ENCODE results near the gene UNC79. TPM values are rescaled to one million over a fixed set of nuclear protein-coding genes. Genes with fewer than 3 reads are reported as not detected.

The UNC79 gene
- total RNA-seq, 1 donor from 2014 or later = 0.18 TPM

GRCh38 chr14:93715279-93715927, 284.7 kb downstream of the UNC79 start:
- no peak for DNase-seq
- peaks cover 19% of the 10 kb centered on the region for H3K27me3 ChIP-seq (ENCODE audit: low read depth)
- TF ChIP-seq CTCF (IDR thresholded peaks at IDR 0.05) = no peak
- ATAC-seq = no peak
- no peaks in the 10 kb centered on the region for H3K36me3 ChIP-seq
- intact Hi-C loops (cut with DNase I) = no loop called here
- H3K4me3 ChIP-seq = no peak overlapping the region
- H3K9me3 ChIP-seq = no peaks in the 10 kb centered on the region
- no peak overlapping the region for H3K27ac ChIP-seq
- H3K4me1 ChIP-seq = no peaks in the 10 kb centered on the region

GRCh38 chr14:93716002-93716745, 285.4 kb downstream of the UNC79 start:
- intact Hi-C loops (cut with DNase I) = no loop called here
- Histone ChIP-seq H3K4me1 (no peaks in the 10 kb centered on the region), H3K36me3 (no peaks in the 10 kb centered on the region), H3K27me3 (ENCODE audit: low read depth) (peaks cover 19% of the 10 kb centered on the region), H3K27ac (no peak overlapping the region), H3K4me3 (no peak overlapping the region), H3K9me3 (no peaks in the 10 kb centered on the region)
- TF ChIP-seq CTCF (IDR thresholded peaks at IDR 0.05) = no peak
- no peak for ATAC-seq
- DNase-seq = no peak

DNA sequence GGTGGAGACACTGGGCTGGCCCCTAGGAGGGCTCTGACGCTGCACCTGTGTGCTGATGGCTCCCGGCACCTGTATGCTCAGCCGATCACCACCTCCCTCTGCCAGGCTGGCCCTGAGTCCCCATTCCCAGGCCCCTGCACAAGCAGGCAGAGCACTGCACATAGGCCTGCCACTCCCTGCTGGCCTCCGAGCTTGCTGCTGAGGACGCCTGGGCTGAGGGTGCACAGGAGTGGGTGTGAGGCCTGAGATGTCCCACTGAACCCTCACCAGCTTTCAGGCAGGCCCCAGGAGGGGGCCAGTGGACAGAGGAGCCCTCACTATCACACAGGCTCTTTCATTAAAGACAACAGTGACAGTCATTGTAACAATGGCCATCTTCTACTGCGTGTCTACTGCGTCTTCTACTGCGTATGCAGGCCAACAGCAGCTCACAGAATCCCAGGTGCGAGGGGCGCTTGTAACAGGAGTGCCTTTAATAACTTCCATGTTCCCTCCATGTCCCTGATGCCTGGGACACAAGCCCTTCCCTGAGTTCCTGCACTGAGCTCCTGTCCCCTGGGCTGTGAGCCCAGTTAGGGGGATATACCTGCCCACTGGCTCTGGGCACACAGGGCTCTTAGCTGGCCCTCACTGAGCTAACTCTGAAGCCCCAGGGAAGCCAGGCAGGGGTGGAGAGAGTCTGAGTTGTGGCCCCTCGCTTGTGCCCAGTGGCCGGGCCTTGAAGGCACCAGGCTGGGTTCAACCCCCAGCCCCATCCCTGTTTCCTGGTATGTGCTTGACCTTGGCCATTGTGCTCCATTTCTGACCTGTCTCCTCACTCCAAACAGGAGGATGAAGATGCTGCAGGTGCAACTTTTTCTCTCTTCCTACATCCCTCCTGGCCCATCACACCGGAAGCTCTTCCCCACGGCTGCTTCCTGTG, 286.3 kb downstream of the UNC79 start:
- ATAC-seq = no peak
- Histone ChIP-seq H3K4me1 (no peaks in the 10 kb centered on the region), H3K27ac (no peak overlapping the region), H3K9me3 (no peaks in the 10 kb centered on the region), H3K36me3 (no peaks in the 10 kb centered on the region), H3K4me3 (no peak overlapping the region), H3K27me3 (ENCODE audit: low read depth) (peaks cover 19% of the 10 kb centered on the region)
- no peak for TF ChIP-seq CTCF (IDR thresholded peaks at IDR 0.05)
- DNase-seq = no peak
- intact Hi-C loops (cut with DNase I) = no loop called here

DNA sequence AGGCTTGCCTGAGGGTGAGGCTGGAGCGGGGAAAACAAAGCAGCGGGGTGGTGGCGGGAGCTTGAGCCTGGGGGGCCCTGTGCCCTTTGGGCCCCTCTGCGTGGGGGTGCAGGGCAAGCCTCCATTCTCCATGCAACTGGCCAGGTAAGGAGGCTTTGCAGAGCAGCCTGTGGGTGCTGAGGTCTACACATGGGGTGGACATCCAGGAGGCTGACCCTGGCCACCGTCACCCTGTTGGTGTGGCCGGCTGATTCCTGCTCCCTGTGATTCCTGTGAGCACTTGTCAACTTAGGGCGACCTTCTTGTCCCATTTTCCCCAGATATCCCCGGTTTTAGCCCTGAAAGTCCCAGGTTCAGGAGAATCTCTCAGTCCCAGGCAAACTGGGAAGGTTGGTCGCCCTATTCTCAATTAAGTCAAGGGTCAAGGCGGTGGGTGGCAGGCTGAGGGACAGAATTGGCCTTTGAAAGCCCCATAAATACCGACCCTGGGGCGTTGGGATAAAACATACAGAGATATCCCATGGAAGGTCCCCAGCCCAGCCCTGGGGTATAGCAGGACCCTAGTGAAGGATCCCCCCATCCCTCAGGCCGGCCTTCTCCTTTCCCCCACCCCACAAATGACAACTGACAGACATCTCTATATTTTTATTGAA, 287.1 kb downstream of the UNC79 start:
- H3K9me3 ChIP-seq = no peaks in the 10 kb centered on the region
- H3K4me3 ChIP-seq = no peak overlapping the region
- no peak for ATAC-seq
- no peak overlapping the region for H3K27ac ChIP-seq
- TF ChIP-seq CTCF (IDR thresholded peaks at IDR 0.05) = no peak
- peaks cover 19% of the 10 kb centered on the region for H3K27me3 ChIP-seq (ENCODE audit: low read depth)
- no peaks in the 10 kb centered on the region for H3K36me3 ChIP-seq
- H3K4me1 ChIP-seq = no peaks in the 10 kb centered on the region
- intact Hi-C loops (cut with DNase I) = no loop called here
- no peak for DNase-seq

- H3K4me1 ChIP-seq = no peaks in the 10 kb centered on the region
- H3K27ac ChIP-seq = no peak overlapping the region
- H3K27me3 ChIP-seq (ENCODE audit: low read depth) = peaks cover 11% of the 10 kb centered on the region
- no peak for TF ChIP-seq CTCF (IDR thresholded peaks at IDR 0.05)
- no peak overlapping the region for H3K4me3 ChIP-seq
- DNase-seq (no peak), ATAC-seq (no peak)
- no peaks in the 10 kb centered on the region for H3K9me3 ChIP-seq
- intact Hi-C loops (cut with DNase I) = no loop called here
- H3K36me3 ChIP-seq = no peaks in the 10 kb centered on the region
Observed at GRCh38 chr14:93719256-93719655, 288.5 kb downstream of the UNC79 start.

All from lower lobe of right lung (tissue), 2 donors.